Measurements from ENCODE around the gene TBCEL. TPM values are rescaled to one million over a fixed set of nuclear protein-coding genes. Genes with fewer than 3 reads are reported as not detected.
"Not testable (repeated sequence)": the region's sequence is repeated elsewhere in the genome, so short reads cannot be mapped to it uniquely, and the experiment has no call there.

Gene TBCEL
- total and polyA plus RNA-seq, 4 donors: 6.7 to 41.3 (median 17.4) TPM

GRCh38 chr11:121113611-121114010, 89.7 kb downstream of the TBCEL start:
- TF ChIP-seq RAD21 (IDR thresholded peaks at IDR 0.05): no peak
- no peak for TF ChIP-seq SP1 (IDR thresholded peaks at IDR 0.05)
- no peak for TF ChIP-seq HNF4G (IDR thresholded peaks at IDR 0.05)
- TF ChIP-seq FOXA2 (IDR thresholded peaks at IDR 0.05): no peak
- TF ChIP-seq FOXA1 (IDR thresholded peaks at IDR 0.05): no peak
- TF ChIP-seq MAX (IDR thresholded peaks at IDR 0.05): no peak
- TF ChIP-seq ATF3 (IDR thresholded peaks at IDR 0.05): no peak
- TF ChIP-seq CTCF (IDR thresholded peaks at IDR 0.05; ENCODE audit: low read depth, low read length, missing input control): no peak
- no peak for TF ChIP-seq HNF4A (conservative IDR thresholded peaks at IDR 0.05)
- TF ChIP-seq NR2F2 (IDR thresholded peaks at IDR 0.05): no peak
- TF ChIP-seq YY1 (IDR thresholded peaks at IDR 0.05): no peak
- no peak for TF ChIP-seq REST (IDR thresholded peaks at IDR 0.05)
- TF ChIP-seq TAF1 (conservative IDR thresholded peaks at IDR 0.05): no peak
- no peak for TF ChIP-seq GABPA (IDR thresholded peaks at IDR 0.05 in 1 of 2, conservative IDR thresholded peaks at IDR 0.05 in 1 of 2)
- TF ChIP-seq ZBTB33 (IDR thresholded peaks at IDR 0.05): no peak
- TF ChIP-seq EGR1 (IDR thresholded peaks at IDR 0.05; ENCODE audit: low read depth in 2 of 2): no peak
- TF ChIP-seq RXRA (IDR thresholded peaks at IDR 0.05): no peak
- H3K27me3 ChIP-seq (ENCODE audit: control insufficient read depth in 4 of 4, insufficient read depth in 4 of 4, low read length in 3 of 4): no peaks in the 10 kb centered on the region
- DNase-seq (ENCODE audit: low spot score): no peak
- H3K9me3 ChIP-seq (ENCODE audit: control insufficient read depth in 4 of 4, low read length in 3 of 4): no peaks in the 10 kb centered on the region
- 81% methylated on average over 9 of the region's 9 CpGs for WGBS
- no peaks in the 10 kb centered on the region for H3K36me3 ChIP-seq (ENCODE audit: control insufficient read depth in 4 of 4, insufficient read depth in 3 of 4, low read depth in 1 of 4, low read length in 3 of 4)
- no peaks in the 10 kb centered on the region for H3K4me1 ChIP-seq (ENCODE audit: control insufficient read depth in 4 of 4, insufficient read depth in 4 of 4, low read length in 3 of 4)
- H3K4me3 ChIP-seq (ENCODE audit: low read depth in 1 of 3, low read length in 3 of 3): no peak overlapping the region
- H3K27ac ChIP-seq (ENCODE audit: low read depth in 1 of 2, low read length in 2 of 2): no peak overlapping the region
- no peak overlapping the region for H3K9ac ChIP-seq (ENCODE audit: low read depth in 1 of 2, low read length in 2 of 2)

- WGBS: 100% methylated on average over 1 of the region's 1 CpG
- H3K9me3 ChIP-seq (ENCODE audit: control insufficient read depth in 4 of 4, low read length in 3 of 4); H3K27me3 ChIP-seq (ENCODE audit: control insufficient read depth in 4 of 4, insufficient read depth in 4 of 4, low read length in 3 of 4); H3K9ac ChIP-seq (ENCODE audit: low read depth in 1 of 2, low read length in 2 of 2); DNase-seq (ENCODE audit: low spot score); H3K36me3 ChIP-seq (ENCODE audit: control insufficient read depth in 4 of 4, insufficient read depth in 3 of 4, low read depth in 1 of 4, low read length in 3 of 4); H3K27ac ChIP-seq (ENCODE audit: low read depth in 1 of 2, low read length in 2 of 2); H3K4me1 ChIP-seq (ENCODE audit: control insufficient read depth in 4 of 4, insufficient read depth in 4 of 4, low read length in 3 of 4); H3K4me3 ChIP-seq (ENCODE audit: low read depth in 1 of 3, low read length in 3 of 3): not testable (repeated sequence)
Observed at GRCh38 chr11:121115024-121115423, 91.1 kb downstream of the TBCEL start.

All from liver (tissue), 9 donors.